Testis (tissue), 3 donors: ENCODE measurements around the gene SLC1A6. TPM values are rescaled to one million over a fixed set of nuclear protein-coding genes. Genes with fewer than 3 reads are reported as not detected.

Source experiments
- DNase-seq: peaks from one replicate; pipeline ENCODE4 v3.0.0-alpha.2; 2019
- H3K27ac ChIP-seq, 2 donors: fragments of 200-600 bp; sonication (generic); one replicate each; pipeline ENCODE4 v1.5.1; 2019
- H3K27me3 ChIP-seq: fragments of 200-600 bp; sonication (generic); one replicate; pipeline ENCODE4 v1.5.1; 2019
- H3K36me3 ChIP-seq: fragments of 200-600 bp; sonication (generic); one replicate; pipeline ENCODE4 v1.5.1; 2017; ENCODE audit warnings: low read depth; ENCODE audit errors: missing control alignments
- H3K4me1 ChIP-seq: fragments of 200-600 bp; sonication (generic); one replicate; pipeline ENCODE4 v1.5.1; 2019
- H3K4me3 ChIP-seq, 2 donors: fragments of 200-600 bp; sonication (generic); one replicate each; pipeline ENCODE4 v1.5.1; 2017 to 2019
- H3K9me3 ChIP-seq: fragments of 200-600 bp; sonication (generic); one replicate; pipeline ENCODE4 v1.5.1; 2017
- POLR2A ChIP-seq: fragments of 450-650 bp; IDR thresholded peaks from one replicate; pipeline ENCODE4 v1.6.1; 2017; ENCODE audit warnings: antibody characterized with exemption, mild to moderate bottlenecking, moderate library complexity
- WGBS, 2 donors: methylation state at CpG; one replicate each; pipeline ENCODE4 v1.1.5; 2018; 5-methylcytosine and 5-hydroxymethylcytosine counted together
- intact Hi-C: fragments of 100-400 bp; cut with DNase I; formaldehyde crosslinking; loops from one replicate; pipeline ENCODE4 v1.15.1; 2023; ENCODE audit warnings: low total_unique reads
- polyA plus RNA-seq: library from polyadenylated mRNA; stranded (reverse); fragments of 350-450 nt; fragmentation: Illumina TruSeq; extraction: RNeasy Lipid Tissue Mini Kit (QIAGEN cat#74804); gene quantifications from one replicate; pipeline ENCODE4 v1.2.3, GENCODE V29; 2014; ENCODE audit warnings: low read depth, low replicate concordance; ENCODE audit not compliant: insufficient read depth
- total RNA-seq, 2 donors: library from RNA; depleted of rRNA; stranded (reverse); fragments of >200 nt; gene quantifications; one replicate each; pipeline ENCODE4 v1.2.3, GENCODE V29; 2016
- TF ChIP-seq, protein P1 (sequence below), 3 experiments: fragments of 450-650 bp in 2 of 3; fragments of 200-600 bp in 1 of 3; sonication (generic) in 1 of 3; IDR thresholded peaks; one replicate each; pipeline ENCODE4 v1.5.1; 2016 to 2019; ENCODE audit warnings: antibody characterized with exemption in 3 of 3, mild to moderate bottlenecking in 2 of 3, moderate library complexity in 1 of 3

The SLC1A6 gene
- total and polyA plus RNA-seq, 3 donors from 2014 or later: 78.6 to 336 (median 335) TPM

DNA sequence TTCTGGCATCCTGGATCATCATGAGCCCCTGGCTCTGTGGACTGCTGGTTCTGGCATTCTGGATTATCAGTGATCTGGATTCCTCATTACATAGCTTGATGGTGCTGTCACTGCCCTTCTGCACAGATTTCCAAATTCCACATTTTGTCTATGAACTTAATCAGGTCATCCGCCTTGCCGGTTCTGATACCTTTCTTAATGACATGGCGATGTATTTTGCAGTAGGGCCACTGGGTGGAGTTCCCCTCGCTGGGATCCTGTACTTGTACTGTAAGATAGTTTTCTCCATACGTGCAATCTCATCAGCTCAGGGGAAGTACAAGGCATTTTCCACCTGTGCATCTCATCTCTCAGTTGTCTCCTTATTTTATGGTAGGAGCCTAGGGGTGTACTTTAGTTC, 62.8 kb downstream of the SLC1A6 start:
- 72 to 74% methylated on average over 5 of the region's 5 CpGs for WGBS, 2 donors
- TF ChIP-seq POLR2A: no peak
- TF ChIP-seq, protein P1, sequence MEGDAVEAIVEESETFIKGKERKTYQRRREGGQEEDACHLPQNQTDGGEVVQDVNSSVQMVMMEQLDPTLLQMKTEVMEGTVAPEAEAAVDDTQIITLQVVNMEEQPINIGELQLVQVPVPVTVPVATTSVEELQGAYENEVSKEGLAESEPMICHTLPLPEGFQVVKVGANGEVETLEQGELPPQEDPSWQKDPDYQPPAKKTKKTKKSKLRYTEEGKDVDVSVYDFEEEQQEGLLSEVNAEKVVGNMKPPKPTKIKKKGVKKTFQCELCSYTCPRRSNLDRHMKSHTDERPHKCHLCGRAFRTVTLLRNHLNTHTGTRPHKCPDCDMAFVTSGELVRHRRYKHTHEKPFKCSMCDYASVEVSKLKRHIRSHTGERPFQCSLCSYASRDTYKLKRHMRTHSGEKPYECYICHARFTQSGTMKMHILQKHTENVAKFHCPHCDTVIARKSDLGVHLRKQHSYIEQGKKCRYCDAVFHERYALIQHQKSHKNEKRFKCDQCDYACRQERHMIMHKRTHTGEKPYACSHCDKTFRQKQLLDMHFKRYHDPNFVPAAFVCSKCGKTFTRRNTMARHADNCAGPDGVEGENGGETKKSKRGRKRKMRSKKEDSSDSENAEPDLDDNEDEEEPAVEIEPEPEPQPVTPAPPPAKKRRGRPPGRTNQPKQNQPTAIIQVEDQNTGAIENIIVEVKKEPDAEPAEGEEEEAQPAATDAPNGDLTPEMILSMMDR (IDR thresholded peaks at IDR 0.05): no peak
- no peaks in the 10 kb centered on the region for H3K4me1 ChIP-seq
- peak; percentile 36 for DNase-seq
- no peaks in the 10 kb centered on the region for H3K36me3 ChIP-seq
- H3K27ac ChIP-seq: no peak overlapping the region
- intact Hi-C loops: no loop called here
- no peaks in the 10 kb centered on the region for H3K27me3 ChIP-seq
- H3K4me3 ChIP-seq: no peak overlapping the region
- no peaks in the 10 kb centered on the region for H3K9me3 ChIP-seq

DNA sequence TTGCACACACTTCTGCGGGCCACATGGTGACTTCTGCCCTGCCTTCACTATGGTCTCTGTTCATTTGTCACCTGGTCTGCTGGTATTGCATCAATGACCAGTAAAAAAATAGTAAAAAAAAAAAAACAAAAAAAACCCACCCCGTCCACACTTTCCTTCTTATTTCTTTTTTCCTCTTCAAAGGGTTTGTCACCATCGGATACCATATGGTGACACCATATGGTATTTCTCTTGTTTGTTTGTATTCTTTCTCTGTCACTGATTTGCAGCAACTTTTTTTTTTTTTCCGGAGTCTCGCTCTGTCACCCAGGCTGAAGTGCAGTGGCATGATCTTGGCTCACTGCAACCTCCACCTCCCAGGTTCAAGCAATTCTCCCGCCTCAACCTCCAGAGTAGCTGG, 64.5 kb downstream of the SLC1A6 start:
- DNase-seq: no peak
- WGBS, 2 donors: 72 to 75% methylated on average over 6 of the region's 6 CpGs
- Histone ChIP-seq H3K4me1 (no peaks in the 10 kb centered on the region), H3K27ac (no peak overlapping the region), H3K36me3 (no peaks in the 10 kb centered on the region), H3K27me3 (no peaks in the 10 kb centered on the region), H3K4me3 (no peak overlapping the region), H3K9me3 (no peaks in the 10 kb centered on the region)
- intact Hi-C loops: no loop called here
- no peak for TF ChIP-seq POLR2A
- TF ChIP-seq, protein P1 (IDR thresholded peaks at IDR 0.05): no peak

DNA sequence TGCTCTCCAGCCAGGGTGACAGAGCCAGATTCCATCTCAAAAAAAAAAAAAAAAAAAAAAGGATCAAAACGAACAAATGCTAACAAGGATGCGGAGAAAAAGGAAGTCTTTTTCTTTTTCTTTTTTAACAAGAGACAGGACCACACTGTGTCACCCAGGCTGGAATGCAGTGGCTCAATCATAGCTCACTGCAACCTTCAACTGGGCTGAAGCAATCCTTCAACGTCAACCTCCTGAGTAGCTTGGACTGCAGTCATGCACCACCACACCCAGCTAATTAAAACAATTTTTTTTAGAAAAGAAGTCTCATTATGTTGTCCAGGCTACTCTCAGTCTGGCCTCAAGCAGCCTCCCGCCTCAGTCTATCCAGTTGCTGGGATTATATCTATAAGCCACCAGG, 73.0 kb downstream of the SLC1A6 start:
- Histone ChIP-seq H3K4me3 (no peak overlapping the region), H3K4me1 (no peaks in the 10 kb centered on the region), H3K27me3 (no peaks in the 10 kb centered on the region), H3K36me3 (no peaks in the 10 kb centered on the region), H3K9me3 (no peaks in the 10 kb centered on the region), H3K27ac (no peak overlapping the region)
- no peak for DNase-seq
- TF ChIP-seq, protein P1 (IDR thresholded peaks at IDR 0.05): no peak
- no peak for TF ChIP-seq POLR2A
- intact Hi-C loops: no loop called here
- WGBS, 2 donors: 78 to 80% methylated on average over 4 of the region's 4 CpGs

DNA sequence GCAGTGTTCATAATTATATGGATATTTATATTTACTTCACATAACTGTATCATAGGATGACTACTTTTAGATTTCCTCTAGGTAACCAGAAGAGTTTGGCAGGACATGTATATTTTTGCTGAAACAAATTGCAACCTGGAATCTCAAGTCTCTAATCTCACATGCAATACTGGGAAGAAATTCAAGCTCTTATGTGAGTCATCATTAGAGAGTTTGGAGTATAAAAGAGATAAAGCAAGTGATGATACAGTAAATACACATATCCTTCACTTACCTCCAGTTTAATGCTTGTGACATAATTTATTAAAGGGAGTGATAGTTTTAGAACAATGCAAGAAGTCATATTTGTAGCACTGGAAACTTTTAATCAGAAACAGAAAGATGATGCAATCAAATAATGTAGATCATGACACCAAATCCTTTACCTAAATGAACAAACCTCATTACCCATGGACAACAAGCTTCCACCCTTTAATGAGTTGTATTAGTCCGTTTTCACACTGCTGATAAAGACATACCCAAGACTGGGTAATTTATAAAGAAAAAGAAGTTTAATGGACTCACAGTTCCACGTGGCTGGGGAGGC, 77.9 kb downstream of the SLC1A6 start:
- intact Hi-C loops: no loop called here

More for the DNA sequence above, 77.9 kb downstream of the SLC1A6 start:
- Histone ChIP-seq H3K27ac (no peak overlapping the region), H3K9me3 (no peaks in the 10 kb centered on the region), H3K4me1 (no peaks in the 10 kb centered on the region), H3K36me3 (no peaks in the 10 kb centered on the region), H3K4me3 (no peak overlapping the region), H3K27me3 (no peaks in the 10 kb centered on the region)
- no peak for DNase-seq
- 35 to 45% methylated on average over 2 of the region's 2 CpGs for WGBS, 2 donors
- TF ChIP-seq, protein P1 (IDR thresholded peaks at IDR 0.05): no peak
- no peak for TF ChIP-seq POLR2A

Other genes with a start within 250 kb of the SLC1A6 start
- 1 to 10 TPM in 1 of 2 donors, under 1 TPM in 1; 0.71 to 1.6 TPM for gene ADGRE2, start 201.3 kb downstream of the SLC1A6 start, total RNA-seq
- gene ADGRE2, start 201.3 kb downstream of the SLC1A6 start, polyA plus RNA-seq: 0.58 TPM
- gene OR7A5, start 144.7 kb downstream of the SLC1A6 start, total RNA-seq: 1 to 10 TPM; 3.7 to 4.3 TPM
- gene OR7A5, start 144.7 kb downstream of the SLC1A6 start, polyA plus RNA-seq: 3.3 TPM
- 1 to 10 TPM; 2.5 to 6.1 TPM for gene OR7C1, start 144.7 kb downstream of the SLC1A6 start, total RNA-seq
- gene OR7C1, start 144.7 kb downstream of the SLC1A6 start, polyA plus RNA-seq: 4.2 TPM
- not detected for gene OR7A10, start 130.9 kb downstream of the SLC1A6 start, total RNA-seq
- gene OR7A10, start 130.9 kb downstream of the SLC1A6 start, polyA plus RNA-seq: not detected
- gene OR7A17, start 93.7 kb downstream of the SLC1A6 start, total RNA-seq: under 1 TPM in 1 of 2 donors, not detected in 1; 0.06 TPM
- not detected for gene OR7A17, start 93.7 kb downstream of the SLC1A6 start, polyA plus RNA-seq
- not detected for gene OR7C2, start 38.4 kb downstream of the SLC1A6 start, total RNA-seq
- not detected for gene OR7C2, start 38.4 kb downstream of the SLC1A6 start, polyA plus RNA-seq
- under 1 TPM; 0.12 to 0.16 TPM for gene CASP14, start 69.6 kb upstream of the SLC1A6 start, total RNA-seq
- gene CASP14, start 69.6 kb upstream of the SLC1A6 start, polyA plus RNA-seq: 0.21 TPM
- gene OR1I1, start 102.3 kb upstream of the SLC1A6 start, total RNA-seq: not detected
- not detected for gene OR1I1, start 102.3 kb upstream of the SLC1A6 start, polyA plus RNA-seq
- 10 to 100 TPM in 1 of 2 donors, 1 to 10 TPM in 1; 6.7 to 12.3 TPM for gene SYDE1, start 127.5 kb upstream of the SLC1A6 start, total RNA-seq
- 9.3 TPM for gene SYDE1, start 127.5 kb upstream of the SLC1A6 start, polyA plus RNA-seq
- gene NOTCH3, start 221.1 kb upstream of the SLC1A6 start, total RNA-seq: 10 to 100 TPM; 11.4 to 16.8 TPM
- 16.1 TPM for gene NOTCH3, start 221.1 kb upstream of the SLC1A6 start, polyA plus RNA-seq